Measurements from ENCODE around the gene INO80B.
"Not testable (repeated sequence)": the region's sequence is repeated elsewhere in the genome, so short reads cannot be mapped to it uniquely, and the experiment has no call there.

The INO80B gene

DNA sequence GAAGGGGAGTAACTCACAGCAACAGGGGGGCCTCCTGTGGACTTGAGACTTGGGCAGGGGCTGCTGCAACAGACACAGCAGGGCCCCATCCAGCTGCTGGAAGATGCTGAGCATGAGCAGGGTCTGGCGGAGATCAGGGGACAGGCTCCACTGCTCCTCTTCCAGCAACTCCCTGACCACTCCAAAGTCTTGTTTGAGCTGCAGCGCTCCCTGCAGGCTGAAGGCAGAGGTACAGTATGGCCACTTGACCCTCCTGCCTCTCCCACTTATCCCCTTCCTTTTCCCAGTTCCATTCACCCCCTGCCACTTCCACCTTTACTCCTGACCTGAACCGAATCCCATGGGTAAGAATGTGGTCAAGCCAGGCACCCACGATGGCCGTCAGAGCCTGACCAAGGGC lies 20.0 kb downstream of the INO80B start:
- no peak for DNase-seq (ENCODE audit: low read depth in 1 of 2, low spot score in 1 of 2)

- no peak for DNase-seq (ENCODE audit: low read depth in 1 of 2, low spot score in 1 of 2)
These were observed 26.5 kb downstream of the INO80B start for GRCh38 chr2:74481431-74481830.

- DNase-seq (ENCODE audit: low read depth in 1 of 2, low spot score in 1 of 2), result no peak
These were observed 27.3 kb downstream of the INO80B start for GRCh38 chr2:74481961-74482800.

- DNase-seq (ENCODE audit: low read depth in 1 of 2, low spot score in 1 of 2), result peak; percentile 81 to 94
These were observed 28.2 kb downstream of the INO80B start, which contains the start of the genes CCDC142 and TTC31 for GRCh38 chr2:74482801-74483674. Gene CCDC142 (minus strand): TSS chr2:74482998. CDS start chr2:74482837, 161 bp downstream. Gene TTC31 (plus strand): TSS chr2:74483081. CDS start chr2:74483096, 15 bp downstream.

- not testable (repeated sequence) for DNase-seq (ENCODE audit: low read depth in 1 of 2, low spot score in 1 of 2)
These were observed 28.8 kb downstream of the INO80B start for GRCh38 chr2:74483675-74484164.

- no peak for DNase-seq (ENCODE audit: low read depth in 1 of 2, low spot score in 1 of 2)
These were observed 31.3 kb downstream of the INO80B start for GRCh38 chr2:74486141-74486540.

- DNase-seq (ENCODE audit: low read depth in 1 of 2, low spot score in 1 of 2), result no peak
These were observed 34.0 kb downstream of the INO80B start for GRCh38 chr2:74488643-74489481.

DNA sequence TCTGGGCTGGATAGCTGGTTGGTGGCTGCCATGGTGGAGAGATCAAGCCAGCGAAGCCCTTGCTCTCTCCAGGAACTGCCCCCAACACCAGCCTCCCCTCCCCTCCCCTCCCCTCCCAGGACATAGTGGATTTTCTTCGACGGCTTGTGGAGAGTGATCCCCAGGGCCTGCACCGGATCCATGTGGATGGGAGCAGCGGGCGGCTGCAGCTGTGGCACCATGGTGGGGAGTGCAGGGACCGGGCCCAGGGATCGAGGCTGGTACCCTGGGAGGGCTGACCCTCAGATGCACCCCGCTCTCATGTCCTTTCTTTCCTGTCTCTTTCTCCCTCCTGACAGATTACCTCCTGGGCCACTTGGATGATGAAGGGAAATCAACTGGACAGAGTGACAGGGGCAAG lies 35.0 kb downstream of the INO80B start:
- DNase-seq (ENCODE audit: low read depth in 1 of 2, low spot score in 1 of 2), result no peak

- no peak for DNase-seq (ENCODE audit: low read depth in 1 of 2, low spot score in 1 of 2)
These were observed 37.0 kb downstream of the INO80B start for GRCh38 chr2:74491648-74492544.

DNA sequence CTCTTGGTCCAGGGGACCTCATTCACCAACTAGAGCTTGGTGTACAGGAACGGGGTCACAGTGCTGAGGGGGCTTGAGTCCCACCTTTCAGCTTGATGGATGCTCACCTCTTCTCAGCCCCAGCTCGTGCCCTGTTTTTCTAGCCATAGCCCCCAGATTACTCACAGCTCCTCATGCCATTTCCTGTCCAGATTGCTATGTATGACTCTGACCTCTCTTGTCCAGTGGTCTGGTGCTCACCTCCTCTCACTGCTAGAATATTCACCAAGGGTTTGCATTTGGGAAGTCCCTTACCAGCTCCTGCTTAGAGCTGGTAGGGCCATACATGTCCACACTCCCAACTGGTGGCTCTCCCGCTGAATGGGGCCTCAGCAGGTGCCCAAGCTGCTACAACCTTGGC lies 38.7 kb downstream of the INO80B start:
- DNase-seq (ENCODE audit: low read depth in 1 of 2, low spot score in 1 of 2), result no peak

- no peak for DNase-seq (ENCODE audit: low read depth in 1 of 2, low spot score in 1 of 2)
These were observed 40.6 kb downstream of the INO80B start for GRCh38 chr2:74495440-74495839.

DNA sequence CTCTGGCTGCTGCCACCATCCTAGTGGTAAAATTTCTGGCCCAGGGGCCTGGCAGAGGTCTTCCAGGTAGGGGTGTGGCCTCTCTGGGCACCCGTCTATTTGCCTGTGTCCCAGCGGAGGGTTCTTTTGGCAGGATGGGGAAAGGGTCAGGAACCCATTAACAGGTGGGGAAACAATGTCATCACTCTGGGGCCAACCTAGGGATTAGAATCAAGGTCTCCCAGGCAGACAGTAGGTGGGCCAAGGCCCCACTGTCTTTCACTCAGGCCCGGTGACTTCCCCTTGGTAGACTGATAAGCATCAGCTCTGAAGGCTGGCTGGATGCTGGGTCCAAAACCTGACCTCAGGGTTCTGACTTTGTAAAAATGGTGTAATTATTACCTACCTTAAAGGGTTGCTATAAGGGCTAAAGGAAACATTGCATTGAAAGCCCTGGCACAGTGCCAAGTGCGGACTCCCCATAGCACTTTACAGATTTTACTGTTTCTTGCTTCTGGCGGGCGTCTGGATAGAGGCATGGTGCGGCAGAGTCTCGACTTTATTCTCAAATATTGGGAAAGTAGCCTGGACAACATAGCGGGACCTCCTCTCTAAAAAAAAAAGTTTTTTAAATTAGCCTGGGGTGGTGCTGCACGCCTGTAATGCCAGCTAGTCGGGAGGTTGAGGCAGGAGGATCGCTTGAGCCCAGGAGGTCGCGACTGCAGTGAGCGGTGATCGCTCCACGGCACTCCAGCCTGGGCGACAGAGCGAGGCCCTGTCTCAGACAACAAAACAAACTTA lies 42.3 kb downstream of the INO80B start:
- no peak for DNase-seq (ENCODE audit: low read depth in 1 of 2, low spot score in 1 of 2)

- DNase-seq (ENCODE audit: low read depth in 1 of 2, low spot score in 1 of 2), result no peak
These were observed 43.1 kb downstream of the INO80B start for GRCh38 chr2:74497777-74498499.

DNA sequence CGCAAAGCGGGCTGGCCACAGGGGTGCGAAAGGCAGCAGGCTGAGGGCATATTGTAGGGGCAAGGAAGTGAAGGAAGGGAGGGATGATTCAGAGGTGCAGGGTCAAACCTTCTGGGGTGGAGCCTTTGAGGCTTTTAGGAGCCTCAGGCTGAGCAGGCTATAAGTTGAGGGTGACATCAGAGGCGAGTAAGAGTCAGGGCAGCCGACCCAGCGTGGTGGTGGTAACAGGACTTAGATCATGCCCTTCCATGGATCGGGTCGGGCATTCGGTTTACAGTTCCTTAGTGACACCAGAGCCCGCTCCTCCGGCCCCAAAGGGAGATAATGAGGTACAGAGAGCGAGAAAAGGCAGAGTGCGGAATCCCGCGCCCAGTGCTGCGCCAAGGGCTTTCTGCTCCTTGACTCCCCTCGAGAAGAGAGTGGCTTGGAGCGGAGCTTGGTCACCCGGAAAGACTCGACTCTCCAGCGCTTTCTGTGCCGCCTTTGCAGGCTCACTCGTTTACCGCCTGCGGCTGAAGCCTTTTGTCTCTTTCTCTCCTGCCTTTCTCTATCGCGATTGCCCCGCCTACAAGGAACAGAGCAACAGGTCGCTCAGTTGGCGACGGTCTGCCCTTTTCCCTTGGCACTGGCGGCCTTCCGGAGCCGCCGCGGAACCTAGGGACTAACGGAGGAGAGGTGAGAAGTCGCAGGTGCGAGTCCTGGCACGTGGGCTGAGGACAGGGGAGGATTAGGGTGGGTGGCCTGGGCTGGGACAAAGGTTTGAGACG lies 43.8 kb downstream of the INO80B start:
- DNase-seq (ENCODE audit: low read depth in 1 of 2, low spot score in 1 of 2), result no peak

DNA sequence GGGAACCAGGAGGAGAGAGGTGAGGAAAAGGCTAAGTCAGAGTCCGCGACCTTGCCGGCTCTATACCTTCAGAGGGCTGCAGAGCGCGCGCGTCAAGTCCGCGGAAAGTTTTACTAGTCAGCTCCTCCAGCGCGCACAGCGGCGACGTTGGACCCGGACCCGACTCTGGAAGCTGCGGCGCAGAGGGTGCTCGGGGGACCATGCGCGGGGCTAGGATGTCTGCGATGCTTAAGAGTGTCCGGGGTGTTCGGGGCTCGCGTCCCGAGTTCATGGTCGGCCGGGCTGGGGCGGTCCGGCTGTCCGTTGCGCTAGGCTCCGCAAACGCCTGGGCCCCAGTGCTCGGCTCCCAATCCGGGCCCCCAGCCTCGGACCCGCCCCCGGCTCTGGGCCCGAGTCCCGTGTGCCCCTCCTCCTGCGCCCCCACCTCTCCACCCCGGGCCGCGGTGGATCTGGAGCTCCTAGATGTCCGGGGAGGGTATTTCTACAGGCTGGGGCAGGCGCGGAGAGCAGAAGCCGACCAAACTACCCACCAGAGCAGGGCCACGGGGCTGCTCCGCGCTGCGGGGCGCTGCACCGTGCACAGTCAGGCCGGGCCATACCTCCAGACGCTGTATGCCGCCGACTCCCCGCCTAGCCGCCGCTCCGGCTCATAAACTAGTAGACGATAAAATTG lies 44.5 kb downstream of the INO80B start, which contains the start of gene LBX2:
Gene LBX2 (minus strand): TSS at position 337 of the 673 bp plus-strand sequence. CDS start 66 bp downstream, at position 271.
- DNase-seq (ENCODE audit: low read depth in 1 of 2, low spot score in 1 of 2), result no peak

DNA sequence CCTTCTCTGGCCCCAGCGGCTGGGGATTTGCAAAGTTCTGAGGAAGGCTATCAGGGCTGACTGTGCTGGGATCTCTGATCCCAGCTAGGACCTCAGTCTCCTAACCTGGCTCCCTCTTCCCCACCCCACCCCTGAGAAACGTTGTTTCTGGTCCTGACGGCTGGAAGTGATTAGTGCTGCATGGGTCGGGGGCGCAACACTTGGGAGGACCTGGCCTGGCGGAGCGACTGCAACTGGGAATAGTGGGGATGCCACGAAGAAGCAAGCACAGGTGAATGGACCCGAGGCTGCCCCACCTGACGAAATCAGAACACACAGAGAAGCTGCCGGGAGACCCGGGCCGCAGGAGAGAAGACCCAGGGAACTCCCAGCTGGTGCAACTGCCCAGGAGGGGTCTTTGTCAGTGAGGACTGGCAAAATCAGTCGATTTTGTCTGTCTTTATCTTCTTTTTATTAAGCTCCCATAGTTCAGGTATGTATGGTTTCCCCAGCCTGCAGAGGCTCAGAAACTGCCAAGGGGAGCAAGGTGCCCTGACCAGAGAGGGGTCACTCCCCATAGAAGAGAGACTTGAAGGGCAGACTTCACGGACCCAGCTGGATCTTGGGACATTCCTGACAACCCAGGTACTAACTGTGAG lies 45.2 kb downstream of the INO80B start:
- DNase-seq (ENCODE audit: low read depth in 1 of 2, low spot score in 1 of 2), result no peak

- no peak for DNase-seq (ENCODE audit: low read depth in 1 of 2, low spot score in 1 of 2)
These were observed 45.7 kb downstream of the INO80B start for GRCh38 chr2:74500578-74500946.
